Measurements from ENCODE around the gene TSPAN18.

Gene TSPAN18

DNA sequence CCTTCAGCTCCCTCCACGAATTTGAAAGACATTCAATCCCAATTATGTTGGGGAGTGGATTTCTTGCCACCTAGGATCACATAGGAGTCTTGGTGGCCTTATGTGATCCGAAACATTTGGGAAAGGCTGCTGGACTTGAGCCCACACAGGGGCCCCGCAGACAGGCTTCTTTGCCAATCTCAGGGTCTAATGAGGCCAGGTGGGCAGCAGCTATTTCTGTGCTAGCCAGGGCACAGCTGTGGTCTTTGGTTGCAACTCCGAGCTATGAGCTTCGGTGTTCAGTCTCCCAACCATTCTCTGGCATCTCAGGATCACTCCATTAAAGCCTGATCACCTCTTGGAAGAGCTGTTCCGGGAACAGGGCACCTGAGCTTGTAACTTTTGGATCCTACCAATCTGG, 139.5 kb downstream of the TSPAN18 start:
- no peak for TF ChIP-seq EZH2phosphoT487 (IDR thresholded peaks at IDR 0.05; ENCODE audit: borderline replicate concordance, low read length)
- TF ChIP-seq, protein P1, sequence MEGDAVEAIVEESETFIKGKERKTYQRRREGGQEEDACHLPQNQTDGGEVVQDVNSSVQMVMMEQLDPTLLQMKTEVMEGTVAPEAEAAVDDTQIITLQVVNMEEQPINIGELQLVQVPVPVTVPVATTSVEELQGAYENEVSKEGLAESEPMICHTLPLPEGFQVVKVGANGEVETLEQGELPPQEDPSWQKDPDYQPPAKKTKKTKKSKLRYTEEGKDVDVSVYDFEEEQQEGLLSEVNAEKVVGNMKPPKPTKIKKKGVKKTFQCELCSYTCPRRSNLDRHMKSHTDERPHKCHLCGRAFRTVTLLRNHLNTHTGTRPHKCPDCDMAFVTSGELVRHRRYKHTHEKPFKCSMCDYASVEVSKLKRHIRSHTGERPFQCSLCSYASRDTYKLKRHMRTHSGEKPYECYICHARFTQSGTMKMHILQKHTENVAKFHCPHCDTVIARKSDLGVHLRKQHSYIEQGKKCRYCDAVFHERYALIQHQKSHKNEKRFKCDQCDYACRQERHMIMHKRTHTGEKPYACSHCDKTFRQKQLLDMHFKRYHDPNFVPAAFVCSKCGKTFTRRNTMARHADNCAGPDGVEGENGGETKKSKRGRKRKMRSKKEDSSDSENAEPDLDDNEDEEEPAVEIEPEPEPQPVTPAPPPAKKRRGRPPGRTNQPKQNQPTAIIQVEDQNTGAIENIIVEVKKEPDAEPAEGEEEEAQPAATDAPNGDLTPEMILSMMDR (IDR thresholded peaks at IDR 0.05; ENCODE audit: low read depth, low read length, poor library complexity, severe bottlenecking) = no peak

DNA sequence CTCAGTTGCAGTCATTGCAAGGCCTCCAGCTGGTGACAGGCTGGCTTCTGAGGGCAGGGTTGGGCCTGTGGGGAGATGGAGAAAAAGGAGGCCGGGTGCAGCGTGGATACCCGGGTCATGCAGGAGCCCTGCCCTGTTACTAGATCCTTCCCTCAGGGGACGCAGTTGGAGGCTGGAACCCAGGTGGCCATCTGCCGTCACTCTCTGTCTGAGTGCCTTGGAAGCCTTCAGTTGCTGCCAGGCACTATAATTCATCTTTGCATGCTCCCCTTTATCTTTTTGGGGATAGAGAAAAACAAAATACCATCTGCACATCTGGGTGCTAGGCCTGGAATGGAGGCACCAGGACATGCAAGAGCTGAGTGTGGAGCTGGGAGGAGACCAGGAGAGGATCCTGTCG, 141.3 kb downstream of the TSPAN18 start:
- Histone ChIP-seq H3K9me3 (ENCODE audit: control insufficient read depth, insufficient read depth, low read length) (no peaks in the 10 kb centered on the region), H3K9me2 (replicated peaks; ENCODE audit: control insufficient read depth, low read length) (no peaks in the 10 kb centered on the region), H3K79me2 (ENCODE audit: control insufficient read depth, low read length) (no peaks in the 10 kb centered on the region), H3K36me3 (ENCODE audit: control insufficient read depth, low read length) (no peaks in the 10 kb centered on the region), H4K20me1 (ENCODE audit: control insufficient read depth, insufficient read depth, low read depth, low read length) (no peaks in the 10 kb centered on the region), H3K4me3 (ENCODE audit: low read length) (no peak overlapping the region), H3K4me1 (ENCODE audit: control insufficient read depth, low read length) (peaks cover 6% of the 10 kb centered on the region), H3K4me2 (ENCODE audit: low read length) (no peak overlapping the region), H3F3A (ENCODE audit: control insufficient read depth, insufficient read depth) (no peaks in the 10 kb centered on the region), H3K27ac (ENCODE audit: low read depth, low read length) (no peak overlapping the region), H3K27me3 (ENCODE audit: control insufficient read depth, low read length) (no peaks in the 10 kb centered on the region; the same call in 1 of the 2 replicates)
- TF ChIP-seq EZH2phosphoT487 (IDR thresholded peaks at IDR 0.05; ENCODE audit: borderline replicate concordance, low read length) = no peak
- TF ChIP-seq, protein P1 (IDR thresholded peaks at IDR 0.05; ENCODE audit: low read depth, low read length, poor library complexity, severe bottlenecking) = no peak

More for the DNA sequence above, 139.5 kb downstream of the TSPAN18 start:
- Histone ChIP-seq H3K79me2 (ENCODE audit: control insufficient read depth, low read length) (no peaks in the 10 kb centered on the region), H4K20me1 (ENCODE audit: control insufficient read depth, insufficient read depth, low read depth, low read length) (no peaks in the 10 kb centered on the region), H3F3A (ENCODE audit: control insufficient read depth, insufficient read depth) (no peaks in the 10 kb centered on the region), H3K27ac (ENCODE audit: low read depth, low read length) (no peak overlapping the region), H3K9me2 (replicated peaks; ENCODE audit: control insufficient read depth, low read length) (no peaks in the 10 kb centered on the region), H3K4me1 (ENCODE audit: control insufficient read depth, low read length) (peaks cover under 1% of the 10 kb centered on the region), H3K27me3 (ENCODE audit: control insufficient read depth, low read length) (peaks cover 7% of the 10 kb centered on the region), H3K36me3 (ENCODE audit: control insufficient read depth, low read length) (no peaks in the 10 kb centered on the region), H3K4me3 (ENCODE audit: low read length) (no peak overlapping the region), H3K9me3 (ENCODE audit: control insufficient read depth, insufficient read depth, low read length) (no peaks in the 10 kb centered on the region), H3K4me2 (ENCODE audit: low read length) (no peak overlapping the region)

DNA sequence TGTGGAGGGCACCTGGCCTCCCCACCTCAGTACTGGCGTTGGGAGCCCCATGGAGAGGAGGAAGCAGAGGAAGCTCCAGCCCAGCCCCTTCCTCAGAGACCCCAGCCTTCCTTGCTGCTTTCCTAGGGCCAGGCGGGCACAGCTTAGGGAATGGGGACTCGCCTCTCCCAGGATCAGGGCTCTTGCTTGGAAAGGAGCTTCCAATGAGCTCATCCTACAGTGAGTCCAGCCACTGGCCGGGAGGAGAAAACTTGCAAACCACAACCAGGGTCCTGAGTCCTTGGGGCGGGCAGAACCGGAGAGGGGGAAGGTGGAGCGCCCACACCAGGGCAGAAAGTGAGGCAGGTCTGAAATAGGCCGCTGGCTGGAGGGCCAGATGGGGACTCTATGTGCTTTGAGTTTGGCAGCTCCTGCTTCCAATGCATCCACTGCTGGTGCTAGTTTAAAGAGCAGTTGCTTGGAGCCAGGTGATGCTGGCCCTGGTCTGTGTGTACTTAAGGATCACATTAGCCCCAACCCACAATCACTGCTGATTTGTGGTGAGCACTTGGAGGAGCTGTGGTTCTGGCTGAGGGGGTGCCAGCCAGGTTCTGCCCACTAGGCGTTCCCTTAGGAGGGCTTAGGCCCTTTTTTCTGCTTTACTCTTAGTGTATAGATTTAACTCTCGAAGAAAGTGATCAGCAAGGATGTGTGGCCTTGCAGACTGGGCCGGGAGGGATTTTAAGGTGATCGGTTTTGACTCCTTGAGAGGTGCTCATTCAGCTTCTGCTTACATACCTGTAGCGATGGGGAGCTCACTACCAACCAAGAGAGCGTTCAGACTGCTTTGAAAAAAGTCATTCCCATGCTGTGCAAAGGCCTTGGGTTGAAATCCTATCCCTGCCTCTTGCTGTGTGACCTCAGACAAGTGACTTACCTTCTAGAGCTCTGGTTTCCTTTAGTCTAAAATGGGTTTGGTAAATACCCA, 142.0 kb downstream of the TSPAN18 start:
- Histone ChIP-seq H3F3A (ENCODE audit: control insufficient read depth, insufficient read depth) (no peaks in the 10 kb centered on the region), H3K36me3 (ENCODE audit: control insufficient read depth, low read length) (no peaks in the 10 kb centered on the region), H3K27ac (ENCODE audit: low read depth, low read length) (no peak overlapping the region), H4K20me1 (ENCODE audit: control insufficient read depth, insufficient read depth, low read depth, low read length) (no peaks in the 10 kb centered on the region), H3K4me1 (ENCODE audit: control insufficient read depth, low read length) (peaks cover 6% of the 10 kb centered on the region), H3K79me2 (ENCODE audit: control insufficient read depth, low read length) (no peaks in the 10 kb centered on the region), H3K9me2 (replicated peaks; ENCODE audit: control insufficient read depth, low read length) (no peaks in the 10 kb centered on the region), H3K4me3 (ENCODE audit: low read length) (no peak overlapping the region), H3K9me3 (ENCODE audit: control insufficient read depth, insufficient read depth, low read length) (no peaks in the 10 kb centered on the region), H3K4me2 (ENCODE audit: low read length) (no peak overlapping the region), H3K27me3 (ENCODE audit: control insufficient read depth, low read length) (no peaks in the 10 kb centered on the region)
- TF ChIP-seq, protein P1 (IDR thresholded peaks at IDR 0.05; ENCODE audit: low read depth, low read length, poor library complexity, severe bottlenecking) = no peak
- no peak for TF ChIP-seq EZH2phosphoT487 (IDR thresholded peaks at IDR 0.05; ENCODE audit: borderline replicate concordance, low read length)

Data from DOHH2 (cell line).